Astrocyte of the spinal cord (primary cell): ENCODE data around the gene EPS8.

Experiments
- DNase-seq: peaks from one replicate; pipeline ENCODE4 v3.0.0; 2011; ENCODE audit warnings: low read depth, low spot score
- H3K4me3 ChIP-seq: 2 replicates; pipeline ENCODE4 v1.5.1; 2011; ENCODE audit warnings: low read depth, mild to moderate bottlenecking, low read length, moderate library complexity
- CTCF ChIP-seq: IDR thresholded peaks from 2 replicates; pipeline ENCODE4 v1.5.1; 2012; ENCODE audit warnings: low read depth, mild to moderate bottlenecking, low read length, inconsistent platforms
- in situ Hi-C: cut with HindIII; loops from 2 replicates; pipeline ENCODE4 v1.10.0; 2017; ENCODE audit warnings: low sequenced_read_pairs

EPS8 gene

GRCh38 chr12:15800278-15800677 is 11.1 kb upstream of the EPS8 start:
- in situ Hi-C loops = no loop called here
- DNase-seq = no peak
- H3K4me3 ChIP-seq = no peak overlapping the region
- TF ChIP-seq CTCF = no peak

- no peak for TF ChIP-seq CTCF
- in situ Hi-C loops = no loop called here
- no peak overlapping the region for H3K4me3 ChIP-seq
- DNase-seq = no peak
Observed at GRCh38 chr12:15797818-15798217, 8.6 kb upstream of the EPS8 start.

- TF ChIP-seq CTCF = no peak
- no peak for DNase-seq
- in situ Hi-C loops = no loop called here
- no peak overlapping the region for H3K4me3 ChIP-seq
Observed at GRCh38 chr12:15796493-15797141, 7.4 kb upstream of the EPS8 start.

GRCh38 chr12:15794836-15795235 is 5.6 kb upstream of the EPS8 start:
- TF ChIP-seq CTCF = no peak
- in situ Hi-C loops = no loop called here
- DNase-seq = no peak
- no peak overlapping the region for H3K4me3 ChIP-seq

GRCh38 chr12:15794196-15794595 is 5.0 kb upstream of the EPS8 start:
- in situ Hi-C loops = no loop called here

GRCh38 chr12:15788233-15789219 is 662 bp downstream of the EPS8 start:
- in situ Hi-C loops = no loop called here
- no peak for TF ChIP-seq CTCF
- DNase-seq = peak; percentile 63
- peak overlapping the region; percentile 92 for H3K4me3 ChIP-seq

More at GRCh38 chr12:15794196-15794595, 5.0 kb upstream of the EPS8 start:
- no peak overlapping the region for H3K4me3 ChIP-seq
- TF ChIP-seq CTCF = no peak
- no peak for DNase-seq
